Measurements from ENCODE around the gene KRT82. TPM values are rescaled to one million over a fixed set of nuclear protein-coding genes. Genes with fewer than 3 reads are reported as not detected.
"Not testable (repeated sequence)": the region's sequence is repeated elsewhere in the genome, so short reads cannot be mapped to it uniquely, and the experiment has no call there.

Gene KRT82
- total RNA-seq (not detected), polyA plus RNA-seq (not detected)

DNA sequence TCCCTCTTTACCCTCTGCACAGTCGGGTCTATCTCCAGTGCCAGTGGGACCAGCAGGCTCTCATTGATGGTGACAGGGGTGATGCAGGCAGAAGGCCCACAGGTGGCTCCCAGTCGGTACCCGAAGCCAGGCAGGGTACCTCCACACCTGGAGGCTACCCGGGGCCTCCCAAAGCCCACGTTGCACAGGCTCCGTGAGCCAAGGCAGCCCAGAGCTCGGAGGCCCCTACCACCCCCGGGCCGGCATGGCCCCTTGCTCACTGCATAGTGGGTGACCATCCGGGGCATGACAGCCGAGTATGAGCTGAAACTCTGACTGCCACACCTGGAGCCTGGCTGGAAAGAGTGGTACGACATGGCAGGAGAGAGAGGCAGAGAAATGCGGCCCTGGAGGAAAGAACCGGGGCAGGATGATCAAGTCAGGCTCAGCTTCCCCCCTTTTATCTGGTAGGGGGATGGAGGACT is at the start of gene KRT82:
Gene KRT82, minus strand, starts transcription at position 414 of the 464 bp plus-strand sequence. Its CDS starts 58 bp downstream, at position 356.
- H3K27me3 ChIP-seq (ENCODE audit: insufficient read depth, low read length): no peaks in the 10 kb centered on the region
- no peaks in the 10 kb centered on the region for H3K36me3 ChIP-seq (ENCODE audit: insufficient read depth, low read length)
- H3K4me1 Mint-ChIP-seq: no peaks in the 10 kb centered on the region
- peaks cover 4 to 17% of the 10 kb centered on the region in 2 donors for H3K27me3 Mint-ChIP-seq
- ChIA-PET POLR2A (ENCODE audit: partially characterized antibody) (no interaction called here), CTCF (ENCODE audit: partially characterized antibody) (no interaction called here)
- DNase-seq: no peak
- H3K9me3 ChIP-seq (ENCODE audit: control insufficient read depth in 1 of 2, low read length in 2 of 2): no peaks in the 10 kb centered on the region
- H3K4me3 Mint-ChIP-seq: no peak within 1 kb of the TSS
- H3K4me1 ChIP-seq (ENCODE audit: insufficient read depth, low read length): no peaks in the 10 kb centered on the region
- H3K4me3 ChIP-seq (ENCODE audit: low read length in 2 of 2): no peak within 1 kb of the TSS
- no peak within 1 kb of the TSS for H3K27ac ChIP-seq (ENCODE audit: low read depth, low read length)
- H3K9me3 Mint-ChIP-seq: no peaks in the 10 kb centered on the region
- H3K27ac Mint-ChIP-seq: no peak within 1 kb of the TSS
- no peaks in the 10 kb centered on the region for H3K36me3 Mint-ChIP-seq
- intact Hi-C loops (cut with micrococcal nuclease): no loop called here

DNA sequence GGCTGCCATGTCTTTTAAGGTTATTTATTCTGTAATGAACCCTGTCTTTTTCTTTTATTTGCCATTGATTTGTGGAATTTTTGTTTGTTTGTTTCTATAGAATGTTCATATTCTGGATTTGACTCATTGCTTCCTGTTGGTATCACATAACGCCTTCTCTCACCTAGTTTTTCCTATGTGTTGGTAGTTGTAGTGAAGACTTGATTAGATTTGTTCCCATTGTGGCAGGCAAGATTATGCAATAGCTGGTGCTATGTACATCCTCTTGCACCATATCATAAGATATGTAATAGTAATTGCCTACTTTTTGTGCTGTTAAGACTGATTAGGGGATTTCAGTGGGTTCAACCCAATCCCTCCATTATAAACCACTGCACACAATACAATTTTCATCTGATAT is 49.7 kb upstream of the KRT82 start:
- CTCF ChIA-PET (ENCODE audit: partially characterized antibody): no interaction called here
- Mint-ChIP-seq H3K36me3 (no peaks in the 10 kb centered on the region), H3K27ac (no peak overlapping the region)

DNA sequence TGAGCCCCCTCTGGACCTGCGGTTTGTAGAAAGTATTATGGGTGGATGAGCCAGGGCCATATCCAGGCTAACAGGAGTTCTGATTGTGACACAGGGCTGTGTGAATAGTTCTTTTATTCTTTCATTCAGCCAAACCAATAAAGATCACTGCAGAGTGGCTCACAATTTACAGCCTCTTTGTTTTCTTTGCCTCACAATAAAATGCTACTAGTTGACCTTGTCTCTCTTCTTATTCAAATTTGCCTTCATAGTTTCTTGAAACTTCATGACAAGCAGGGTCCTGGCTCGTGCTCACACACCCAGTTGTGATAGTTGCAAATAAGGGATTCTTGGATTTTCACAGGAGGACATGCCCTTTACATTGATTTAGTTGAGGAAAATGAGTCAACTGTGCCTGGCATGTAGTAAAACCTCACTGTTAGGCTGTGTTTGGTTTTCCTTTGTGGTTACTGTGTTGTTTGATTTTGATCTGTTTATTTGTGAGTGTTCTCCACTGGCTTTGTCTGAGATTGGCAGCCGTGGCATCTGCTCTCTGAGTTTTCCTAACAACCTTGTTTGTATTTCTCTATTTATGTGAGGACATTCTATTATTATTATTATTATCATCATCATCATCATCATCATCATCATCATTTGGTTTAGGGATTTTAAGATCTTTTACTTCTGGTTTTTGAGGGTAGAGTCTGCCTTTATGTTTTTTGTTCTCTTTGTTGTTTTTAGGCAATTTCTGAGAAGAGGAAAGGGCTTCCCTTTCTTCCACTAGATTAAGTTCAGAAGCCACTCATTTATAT is 48.5 kb upstream of the KRT82 start:
- intact Hi-C loops (cut with micrococcal nuclease): no loop called here
- H3K36me3 ChIP-seq (ENCODE audit: insufficient read depth, low read length): no peaks in the 10 kb centered on the region
- DNase-seq: no peak
- CTCF ChIA-PET (ENCODE audit: partially characterized antibody): no interaction called here
- POLR2A ChIA-PET (ENCODE audit: partially characterized antibody): no interaction called here
- H3K4me1 ChIP-seq (ENCODE audit: insufficient read depth, low read length): no peaks in the 10 kb centered on the region
- H3K4me1 Mint-ChIP-seq: peaks cover 0 to 8% (median 3%) of the 10 kb centered on the region in 4 donors
- H3K27me3 ChIP-seq (ENCODE audit: insufficient read depth, low read length): no peaks in the 10 kb centered on the region
- no peak overlapping the region for H3K27ac ChIP-seq (ENCODE audit: low read depth, low read length)
- no peak overlapping the region for H3K4me3 ChIP-seq (ENCODE audit: low read length in 2 of 2)
- H3K36me3 Mint-ChIP-seq: no peaks in the 10 kb centered on the region
- H3K4me3 Mint-ChIP-seq: no peak overlapping the region
- no peaks in the 10 kb centered on the region for H3K9me3 ChIP-seq (ENCODE audit: control insufficient read depth in 1 of 2, low read length in 2 of 2)
- no peaks in the 10 kb centered on the region for H3K9me3 Mint-ChIP-seq
- H3K27me3 Mint-ChIP-seq: peaks cover 6 to 7% of the 10 kb centered on the region in 2 donors
- H3K27ac Mint-ChIP-seq: peak overlapping the region in 1 of 7 donors; percentile 1

More for the DNA sequence above, 49.7 kb upstream of the KRT82 start:
- Mint-ChIP-seq H3K4me3 (no peak overlapping the region), H3K27me3 (peaks cover 8 to 9% of the 10 kb centered on the region in 2 donors), H3K9me3 (no peaks in the 10 kb centered on the region), H3K4me1 (peaks cover 0 to 8% (median 3%) of the 10 kb centered on the region in 4 donors)
- Histone ChIP-seq H3K4me1 (ENCODE audit: insufficient read depth, low read length) (no peaks in the 10 kb centered on the region), H3K27ac (ENCODE audit: low read depth, low read length) (no peak overlapping the region), H3K4me3 (ENCODE audit: low read length in 2 of 2) (no peak overlapping the region), H3K9me3 (ENCODE audit: control insufficient read depth in 1 of 2, low read length in 2 of 2) (no peaks in the 10 kb centered on the region), H3K36me3 (ENCODE audit: insufficient read depth, low read length) (no peaks in the 10 kb centered on the region), H3K27me3 (ENCODE audit: insufficient read depth, low read length) (no peaks in the 10 kb centered on the region)
- DNase-seq: no peak
- intact Hi-C loops (cut with micrococcal nuclease): no loop called here
- POLR2A ChIA-PET (ENCODE audit: partially characterized antibody): no interaction called here

DNA sequence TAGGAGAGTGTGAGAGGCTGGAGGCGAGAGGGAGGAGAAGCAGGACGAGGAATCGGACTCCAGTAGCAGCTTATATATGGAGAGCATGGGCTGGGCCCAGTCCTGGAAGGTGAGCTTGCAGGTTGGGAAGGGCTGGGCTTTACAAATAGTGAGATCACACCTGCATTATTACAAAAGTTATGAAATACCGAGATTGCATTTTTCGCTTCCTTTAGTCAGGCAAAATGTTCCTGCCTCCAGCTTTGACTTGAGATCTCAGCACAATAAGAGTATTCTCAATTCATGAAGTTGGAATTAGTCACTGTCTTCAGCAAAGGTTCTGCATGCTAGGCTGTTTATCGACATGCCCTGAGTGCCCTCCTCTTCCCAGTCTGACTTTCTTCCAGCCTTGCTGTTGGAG is 46.0 kb upstream of the KRT82 start, which contains the start of gene KRT6B:
Gene KRT6B, minus strand, starts transcription at position 46 of the 400 bp plus-strand sequence. CDS start 68 bp downstream, outside the sequence.
- ChIA-PET CTCF (ENCODE audit: partially characterized antibody) (no interaction called here), POLR2A (ENCODE audit: partially characterized antibody) (no interaction called here)
- Histone ChIP-seq H3K27me3 (ENCODE audit: insufficient read depth, low read length) (no peaks in the 10 kb centered on the region), H3K36me3 (ENCODE audit: insufficient read depth, low read length) (no peaks in the 10 kb centered on the region), H3K27ac (ENCODE audit: low read depth, low read length) (no peak within 1 kb of the TSS), H3K4me1 (ENCODE audit: insufficient read depth, low read length) (no peaks in the 10 kb centered on the region), H3K9me3 (ENCODE audit: control insufficient read depth in 1 of 2, low read length in 2 of 2) (no peaks in the 10 kb centered on the region), H3K4me3 (ENCODE audit: low read length in 2 of 2) (no peak within 1 kb of the TSS)
- Mint-ChIP-seq H3K27ac (no peak within 1 kb of the TSS), H3K27me3 (peaks cover 2 to 6% of the 10 kb centered on the region in 2 donors), H3K36me3 (no peaks in the 10 kb centered on the region), H3K9me3 (no peaks in the 10 kb centered on the region), H3K4me3 (no peak within 1 kb of the TSS), H3K4me1 (peaks cover 0 to 13% (median 5%) of the 10 kb centered on the region in 4 donors)
- intact Hi-C loops (cut with micrococcal nuclease): no loop called here
- no peak for DNase-seq

GRCh38 chr12:52448228-52448627 is 42.1 kb upstream of the KRT82 start:
- Mint-ChIP-seq H3K36me3 (no peaks in the 10 kb centered on the region), H3K27me3 (peaks cover 5 to 17% of the 10 kb centered on the region in 2 donors), H3K4me3 (no peak overlapping the region), H3K4me1 (peaks cover 0 to 5% (median 1%) of the 10 kb centered on the region in 4 donors), H3K9me3 (no peaks in the 10 kb centered on the region), H3K27ac (no peak overlapping the region)
- Histone ChIP-seq H3K4me3 (ENCODE audit: low read length in 2 of 2) (no peak overlapping the region), H3K9me3 (ENCODE audit: control insufficient read depth in 1 of 2, low read length in 2 of 2) (no peaks in the 10 kb centered on the region), H3K36me3 (ENCODE audit: insufficient read depth, low read length) (no peaks in the 10 kb centered on the region), H3K27ac (ENCODE audit: low read depth, low read length) (no peak overlapping the region), H3K27me3 (ENCODE audit: insufficient read depth, low read length) (no peaks in the 10 kb centered on the region), H3K4me1 (ENCODE audit: insufficient read depth, low read length) (no peaks in the 10 kb centered on the region)
- CTCF ChIA-PET (ENCODE audit: partially characterized antibody): no interaction called here
- POLR2A ChIA-PET (ENCODE audit: partially characterized antibody): no interaction called here
- intact Hi-C loops (cut with micrococcal nuclease): no loop called here
- no peak for DNase-seq

DNA sequence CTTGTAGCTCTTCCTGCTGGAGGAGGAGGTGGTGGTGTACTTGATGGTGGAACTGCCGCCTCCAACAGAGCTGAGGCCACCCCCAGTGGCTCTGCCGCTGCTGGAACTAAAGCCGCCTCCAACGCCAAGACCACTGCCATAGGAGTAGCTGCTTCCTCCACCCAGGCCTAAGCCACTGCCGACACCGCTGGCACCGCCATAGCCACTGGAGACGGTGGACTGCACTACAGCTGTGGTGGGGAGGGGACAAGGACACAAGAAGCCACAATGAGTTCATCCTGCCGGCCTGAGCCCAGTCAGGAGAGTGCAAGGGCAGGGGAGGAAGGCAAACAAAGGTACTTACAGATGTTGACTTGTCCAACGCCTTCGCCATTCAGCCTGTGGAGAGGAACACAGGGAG is 41.1 kb upstream of the KRT82 start:
- H3K9me3 Mint-ChIP-seq; H3K36me3 ChIP-seq (ENCODE audit: insufficient read depth, low read length); H3K4me1 Mint-ChIP-seq; CTCF ChIA-PET (ENCODE audit: partially characterized antibody); DNase-seq; intact Hi-C loops (cut with micrococcal nuclease); H3K27me3 ChIP-seq (ENCODE audit: insufficient read depth, low read length); H3K4me3 ChIP-seq (ENCODE audit: low read length in 2 of 2); H3K27ac ChIP-seq (ENCODE audit: low read depth, low read length); H3K36me3 Mint-ChIP-seq; H3K9me3 ChIP-seq (ENCODE audit: control insufficient read depth in 1 of 2, low read length in 2 of 2); H3K27ac Mint-ChIP-seq; H3K4me1 ChIP-seq (ENCODE audit: insufficient read depth, low read length); POLR2A ChIA-PET (ENCODE audit: partially characterized antibody); H3K4me3 Mint-ChIP-seq: not testable (repeated sequence)
- peaks cover 6 to 25% of the 10 kb centered on the region in 2 donors for H3K27me3 Mint-ChIP-seq

DNA sequence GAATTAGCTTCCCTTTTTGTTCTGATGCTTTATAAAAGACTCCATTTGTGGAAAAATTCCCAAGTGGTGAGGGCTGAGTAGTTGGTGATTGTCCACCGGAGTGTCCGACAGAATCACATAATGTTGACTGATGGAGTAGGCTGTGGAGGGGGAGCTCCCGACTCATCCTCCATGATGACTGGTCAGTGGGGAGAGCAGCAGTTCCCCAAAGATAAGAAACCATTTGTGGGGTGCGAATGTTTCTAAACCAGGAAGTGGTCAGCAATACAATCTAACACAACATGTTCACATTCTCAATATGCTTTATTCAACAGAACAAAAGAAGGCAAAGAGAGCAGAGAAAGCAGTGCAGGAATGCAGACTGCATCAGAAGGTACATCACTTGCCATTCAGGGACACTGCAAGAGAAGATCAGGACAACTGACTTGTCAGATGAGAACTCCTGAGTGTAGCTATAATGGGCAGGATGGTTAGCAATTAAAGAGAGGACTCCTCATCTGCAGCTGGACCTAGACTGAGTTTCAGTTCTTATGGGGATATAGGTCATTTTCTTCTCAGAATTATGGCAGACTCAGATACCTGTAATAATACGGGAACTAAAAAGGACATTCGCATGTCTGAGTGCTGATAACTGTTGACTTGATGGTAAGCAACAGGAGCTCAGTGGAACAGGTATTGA is 40.4 kb upstream of the KRT82 start:
- ChIA-PET CTCF (ENCODE audit: partially characterized antibody) (no interaction called here), POLR2A (ENCODE audit: partially characterized antibody) (no interaction called here)
- Histone ChIP-seq H3K9me3 (ENCODE audit: control insufficient read depth in 1 of 2, low read length in 2 of 2) (no peaks in the 10 kb centered on the region), H3K27ac (ENCODE audit: low read depth, low read length) (no peak overlapping the region), H3K36me3 (ENCODE audit: insufficient read depth, low read length) (no peaks in the 10 kb centered on the region), H3K4me3 (ENCODE audit: low read length in 2 of 2) (no peak overlapping the region), H3K4me1 (ENCODE audit: insufficient read depth, low read length) (no peaks in the 10 kb centered on the region), H3K27me3 (ENCODE audit: insufficient read depth, low read length) (no peaks in the 10 kb centered on the region)
- peak overlapping the region in 1 of 7 donors; percentile 25 for H3K27ac Mint-ChIP-seq
- H3K36me3 Mint-ChIP-seq: no peaks in the 10 kb centered on the region
- intact Hi-C loops (cut with micrococcal nuclease): no loop called here
- H3K4me3 Mint-ChIP-seq: no peak overlapping the region
- no peak for DNase-seq
- H3K4me1 Mint-ChIP-seq: peaks cover 0 to 5% (median 1%) of the 10 kb centered on the region in 4 donors
- H3K27me3 Mint-ChIP-seq: peaks cover 8 to 28% of the 10 kb centered on the region in 2 donors
- no peaks in the 10 kb centered on the region for H3K9me3 Mint-ChIP-seq

Data from CD4-positive, alpha-beta memory T cell (primary cell).